Stimulated activated CD4-positive, alpha-beta T cell treated with anti-CD3 and anti-CD28 coated beads, Interleukin-12 subunit alpha, Interleukin-12 subunit beta, amount 100 ng/mL, for 48 hours (primary cell): ENCODE results near the gene PAPOLG.
A peak's percentile ranks its signal among the peaks of the same experiment; 100 is the strongest.

Experiments
- DNase-seq, 3 donors: peaks; one replicate each; pipeline ENCODE4 v3.0.0-alpha.2; 2020; ENCODE audit warnings: low read depth in 2 of 3, low spot score in 1 of 3

PAPOLG gene

DNA sequence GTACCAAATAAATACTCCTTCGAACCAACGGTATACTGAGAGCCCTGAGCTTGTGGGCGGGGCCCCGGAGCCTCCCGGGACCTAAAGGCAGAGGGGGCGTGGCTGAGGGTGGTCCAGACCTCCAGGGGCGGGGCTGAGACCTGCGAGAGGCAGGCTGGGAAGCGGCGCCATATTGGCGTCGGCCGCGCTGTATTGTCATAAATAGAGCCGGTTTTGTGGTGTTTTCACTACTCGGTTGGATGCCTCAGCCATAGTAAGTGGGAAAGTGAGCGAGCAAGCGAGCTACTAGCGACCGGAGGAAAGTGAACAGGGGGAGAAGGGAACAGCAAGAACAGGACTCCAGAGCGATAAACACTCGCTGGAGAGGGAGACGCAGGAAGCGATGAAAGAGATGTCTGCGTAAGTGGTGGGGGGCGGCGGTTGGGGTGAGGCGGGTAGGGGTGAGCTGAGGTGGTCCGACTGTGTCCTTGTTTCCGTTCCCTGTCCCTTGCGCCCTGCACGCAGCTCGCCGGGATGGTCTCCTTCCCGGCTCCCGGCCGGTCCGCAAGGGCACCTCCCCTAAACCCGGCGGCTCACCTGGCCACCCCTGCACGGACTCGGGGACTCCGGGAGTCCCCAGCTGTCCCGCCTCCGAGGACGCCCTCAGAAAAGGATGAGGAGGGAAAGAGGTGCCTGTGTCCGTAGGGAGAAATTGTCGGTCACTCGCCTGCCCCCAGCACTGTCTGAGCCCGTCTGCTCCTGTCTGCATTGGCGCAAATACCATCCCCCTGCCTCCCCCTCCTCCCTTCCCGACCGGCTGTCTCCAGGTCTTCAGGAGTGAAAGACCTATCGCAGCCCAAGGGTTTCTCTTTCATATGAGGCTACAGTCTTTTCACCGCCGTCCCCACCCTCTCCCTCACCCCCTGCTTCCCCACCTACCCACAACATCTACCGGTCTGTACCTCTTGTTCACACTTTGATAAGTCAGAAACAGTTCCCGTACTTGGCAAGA, at the start of gene PAPOLG:
Gene PAPOLG (plus strand): TSS at position 172 of the 991 bp plus-strand sequence. CDS start 211 bp downstream, at position 383.
- peak; percentile 94 to 99 (median 98) for DNase-seq

GRCh38 chr2:60707750-60708371, 48.2 kb upstream of the PAPOLG start:
- peak in 1 of 3 donors; percentile 30 for DNase-seq

- DNase-seq = no peak
Observed at GRCh38 chr2:60708630-60709320, 47.3 kb upstream of the PAPOLG start.

GRCh38 chr2:60710707-60711106, 45.4 kb upstream of the PAPOLG start:
- no peak for DNase-seq

GRCh38 chr2:60715561-60715960, 40.5 kb upstream of the PAPOLG start:
- no peak for DNase-seq

DNA sequence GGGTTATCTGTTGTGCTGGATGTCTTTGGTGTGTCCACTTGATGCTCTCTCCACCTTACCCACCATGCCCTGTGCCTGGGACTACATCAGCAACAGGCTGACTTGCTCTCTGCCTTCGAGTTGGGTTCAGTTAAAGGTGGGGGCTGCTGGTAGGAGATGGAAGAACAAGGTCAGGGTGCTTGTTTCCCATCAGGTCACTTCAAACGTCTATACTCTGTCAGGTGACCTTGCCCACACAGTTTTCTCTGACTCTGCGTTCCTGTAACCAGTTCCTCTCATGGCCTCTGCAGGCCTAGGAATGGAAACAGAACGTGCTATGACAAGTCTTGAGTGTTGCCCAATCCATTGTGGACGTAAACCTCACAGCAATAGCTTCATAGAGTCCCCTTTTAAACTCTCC, 38.4 kb upstream of the PAPOLG start:
- no peak for DNase-seq

DNA sequence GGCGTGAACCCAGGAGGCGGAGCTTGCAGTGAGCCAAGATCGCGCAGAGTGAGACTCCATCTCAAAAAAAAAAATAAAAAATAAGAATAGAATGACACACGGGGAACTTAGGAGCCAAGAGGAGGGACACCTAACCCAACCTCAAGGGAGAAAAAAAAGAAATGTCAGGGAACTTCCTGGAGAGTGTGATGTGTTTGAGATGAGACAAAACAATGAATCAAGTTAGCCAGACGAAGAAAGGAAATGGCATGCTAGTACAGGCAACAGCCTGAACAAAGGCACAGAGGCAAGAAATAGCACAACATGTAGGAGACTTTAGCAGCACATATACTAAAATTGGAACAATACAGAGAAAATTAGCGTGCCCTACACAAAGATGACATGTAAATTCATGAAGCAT, 36.7 kb upstream of the PAPOLG start:
- DNase-seq = no peak

DNA sequence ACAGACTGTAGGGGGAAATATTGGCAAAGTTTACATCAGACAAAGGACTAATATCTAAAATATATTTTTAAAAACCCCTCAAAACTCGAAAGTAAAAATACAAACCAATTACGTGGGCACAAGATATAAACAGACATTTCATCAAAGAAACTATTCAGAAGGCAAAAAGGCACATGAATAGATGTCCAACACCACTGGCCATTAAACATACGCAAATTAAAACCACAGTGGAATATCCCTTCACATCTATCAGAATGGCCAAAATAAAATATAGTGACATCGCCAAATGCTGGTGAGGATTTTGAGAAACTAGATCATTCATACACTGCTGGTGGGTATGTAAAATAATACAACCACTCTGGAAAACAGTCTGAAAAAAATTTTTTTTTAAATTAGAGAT, 30.6 kb upstream of the PAPOLG start:
- no peak for DNase-seq

- no peak for DNase-seq
Observed at GRCh38 chr2:60728855-60729254, 27.2 kb upstream of the PAPOLG start.

- DNase-seq = no peak
Observed at GRCh38 chr2:60735496-60736250, 20.4 kb upstream of the PAPOLG start.

GRCh38 chr2:60738679-60739078, 17.4 kb upstream of the PAPOLG start:
- DNase-seq = no peak

GRCh38 chr2:60739156-60739555, 16.9 kb upstream of the PAPOLG start:
- DNase-seq = no peak

DNA sequence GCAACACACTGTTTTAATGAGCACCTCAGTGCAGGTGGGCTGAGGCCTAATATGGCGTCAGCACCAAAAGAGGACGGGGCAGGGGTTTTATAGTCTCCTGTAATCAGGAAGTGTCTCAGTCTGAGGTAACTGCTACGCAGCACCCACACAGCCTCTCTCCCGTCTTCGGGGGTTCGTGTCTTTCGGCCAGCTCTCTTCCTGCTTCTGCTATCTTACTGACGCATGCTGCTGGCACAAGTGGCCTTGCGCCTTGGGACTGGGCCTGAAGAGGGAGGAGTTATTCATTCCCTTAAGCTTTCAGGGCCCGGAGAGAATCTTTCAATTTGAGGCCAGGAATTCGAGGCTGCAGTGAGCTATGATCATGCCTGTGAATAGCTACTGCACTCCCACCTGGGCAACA, 14.5 kb upstream of the PAPOLG start:
- DNase-seq = no peak

DNA sequence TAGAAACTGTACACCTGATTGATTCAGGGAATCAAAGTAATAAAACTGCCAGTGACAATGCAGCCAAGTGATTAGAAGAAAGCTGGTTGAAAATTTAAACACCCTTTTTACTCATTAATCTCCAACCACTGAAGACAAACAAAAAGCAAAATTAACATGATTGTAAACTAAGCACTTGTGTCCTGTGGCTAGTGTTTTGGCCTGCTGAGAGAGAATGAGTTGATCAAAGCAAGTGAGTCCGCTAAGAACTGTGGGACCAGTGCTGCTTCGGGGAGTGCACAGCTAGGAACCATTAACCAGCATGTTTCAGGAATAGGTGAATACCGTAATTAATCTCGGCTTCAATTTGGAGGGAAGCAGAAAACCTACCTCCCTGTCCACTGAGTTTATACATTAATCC, 13.6 kb upstream of the PAPOLG start:
- DNase-seq = no peak

DNA sequence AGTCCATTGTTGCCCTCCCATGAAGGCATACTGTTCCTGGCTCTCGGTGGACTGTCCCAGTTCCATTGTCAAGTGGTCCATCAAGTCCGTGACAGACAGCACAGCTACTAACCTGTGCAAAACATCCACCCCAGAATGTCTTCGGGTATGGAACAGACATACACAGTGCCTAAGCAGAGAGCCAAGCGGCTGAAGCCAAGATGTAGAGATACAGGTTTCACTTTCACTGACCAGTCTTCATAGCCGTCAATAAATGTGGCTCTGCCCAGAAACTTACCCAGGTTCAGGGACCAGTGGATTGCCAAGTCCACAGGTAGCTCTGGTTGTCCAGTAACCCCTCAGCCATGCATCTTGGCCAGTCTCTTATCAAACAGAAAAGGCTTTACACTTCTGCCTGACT, 10.7 kb upstream of the PAPOLG start:
- DNase-seq = no peak

- no peak for DNase-seq
Observed at GRCh38 chr2:60745761-60746160, 10.3 kb upstream of the PAPOLG start.

- DNase-seq = no peak
Observed at GRCh38 chr2:60746318-60746717, 9.8 kb upstream of the PAPOLG start.

DNA sequence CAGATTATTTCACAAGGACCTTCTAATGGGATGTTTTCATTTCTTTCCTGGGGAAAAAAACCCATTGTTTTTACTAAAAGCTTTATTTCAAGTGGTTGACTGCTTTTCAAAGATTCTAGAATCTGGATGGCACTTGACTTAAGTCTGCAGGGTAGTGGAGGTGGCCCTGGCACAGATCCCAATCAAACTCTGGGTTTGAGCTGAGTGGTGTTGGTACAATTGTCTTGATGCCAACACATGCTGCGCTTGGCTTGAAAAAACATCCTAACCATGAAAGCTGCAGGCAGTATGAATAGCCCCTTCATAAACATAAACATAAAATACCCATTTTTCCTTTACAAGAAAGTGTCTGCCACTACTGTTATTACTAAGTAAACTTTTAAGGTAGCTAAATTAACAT, 3.6 kb downstream of the PAPOLG start:
- no peak for DNase-seq

DNA sequence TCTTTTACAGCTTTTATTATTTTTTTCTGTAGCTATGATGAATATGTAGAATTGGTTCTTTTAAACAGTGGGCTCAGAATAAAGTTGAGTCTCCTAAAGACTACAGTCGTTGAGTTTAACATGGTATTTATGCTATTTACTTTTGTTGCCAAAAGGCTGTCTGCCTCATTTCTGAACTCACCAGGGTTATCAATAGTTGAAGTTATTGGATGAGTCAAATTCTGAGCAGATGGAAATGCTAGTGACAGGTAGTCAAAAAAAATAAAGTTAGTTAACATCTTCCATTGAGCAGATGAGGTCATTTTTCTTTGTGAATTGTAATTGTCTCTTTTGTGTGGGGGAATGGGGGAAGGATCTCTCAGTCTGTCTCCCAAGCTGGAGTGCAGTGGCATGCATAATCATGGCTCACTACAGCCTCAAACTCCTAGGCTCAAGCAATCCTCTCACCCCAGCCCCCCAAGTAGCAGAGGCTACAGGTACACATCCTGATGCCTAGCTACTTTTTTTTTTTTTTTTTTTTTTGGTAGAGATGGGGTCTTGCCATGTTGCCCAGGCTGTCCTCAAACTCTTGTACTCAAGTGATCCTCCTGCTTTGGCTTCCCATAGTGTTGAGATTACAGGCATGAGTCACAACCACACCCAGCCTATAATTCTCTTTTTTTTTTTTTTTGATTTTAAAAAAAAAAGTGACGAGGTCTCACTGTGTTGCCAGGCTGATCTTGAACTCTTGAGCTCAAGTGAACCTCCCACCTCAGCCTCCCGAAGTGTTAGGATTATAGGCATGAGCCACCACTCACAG, 8.9 kb downstream of the PAPOLG start:
- DNase-seq = no peak

DNA sequence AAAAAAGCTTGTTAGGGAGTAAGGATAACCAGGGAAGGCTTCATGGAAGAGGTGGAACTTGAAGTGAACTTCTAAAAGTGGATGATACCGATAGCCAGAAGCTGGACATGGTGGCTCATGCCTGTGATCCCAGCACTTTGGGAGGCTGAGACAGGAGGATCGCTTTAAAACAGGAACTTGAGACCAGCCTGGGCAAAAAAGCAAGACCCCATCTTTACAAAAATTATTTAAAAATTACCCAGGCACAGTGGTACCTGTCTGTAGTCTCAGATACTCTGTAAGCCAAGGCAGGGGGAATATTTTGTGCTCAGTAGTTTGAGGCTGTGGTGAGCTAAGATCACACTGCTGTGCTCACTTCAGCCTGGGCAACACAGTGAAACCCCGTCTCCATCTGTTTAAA, 10.2 kb downstream of the PAPOLG start:
- DNase-seq = no peak
